ENCODE results near the gene PARP4.

GRCh38 chr13:24541127-24541475 lies 28.5 kb upstream of the PARP4 start:
- no peak for TF ChIP-seq EP300 (IDR thresholded peaks at IDR 0.05; ENCODE audit: borderline replicate concordance)
- no peak for TF ChIP-seq USF1 (IDR thresholded peaks at IDR 0.05)
- TF ChIP-seq RAD21 (IDR thresholded peaks at IDR 0.05; ENCODE audit: low read depth): no peak
- TF ChIP-seq, protein P1, sequence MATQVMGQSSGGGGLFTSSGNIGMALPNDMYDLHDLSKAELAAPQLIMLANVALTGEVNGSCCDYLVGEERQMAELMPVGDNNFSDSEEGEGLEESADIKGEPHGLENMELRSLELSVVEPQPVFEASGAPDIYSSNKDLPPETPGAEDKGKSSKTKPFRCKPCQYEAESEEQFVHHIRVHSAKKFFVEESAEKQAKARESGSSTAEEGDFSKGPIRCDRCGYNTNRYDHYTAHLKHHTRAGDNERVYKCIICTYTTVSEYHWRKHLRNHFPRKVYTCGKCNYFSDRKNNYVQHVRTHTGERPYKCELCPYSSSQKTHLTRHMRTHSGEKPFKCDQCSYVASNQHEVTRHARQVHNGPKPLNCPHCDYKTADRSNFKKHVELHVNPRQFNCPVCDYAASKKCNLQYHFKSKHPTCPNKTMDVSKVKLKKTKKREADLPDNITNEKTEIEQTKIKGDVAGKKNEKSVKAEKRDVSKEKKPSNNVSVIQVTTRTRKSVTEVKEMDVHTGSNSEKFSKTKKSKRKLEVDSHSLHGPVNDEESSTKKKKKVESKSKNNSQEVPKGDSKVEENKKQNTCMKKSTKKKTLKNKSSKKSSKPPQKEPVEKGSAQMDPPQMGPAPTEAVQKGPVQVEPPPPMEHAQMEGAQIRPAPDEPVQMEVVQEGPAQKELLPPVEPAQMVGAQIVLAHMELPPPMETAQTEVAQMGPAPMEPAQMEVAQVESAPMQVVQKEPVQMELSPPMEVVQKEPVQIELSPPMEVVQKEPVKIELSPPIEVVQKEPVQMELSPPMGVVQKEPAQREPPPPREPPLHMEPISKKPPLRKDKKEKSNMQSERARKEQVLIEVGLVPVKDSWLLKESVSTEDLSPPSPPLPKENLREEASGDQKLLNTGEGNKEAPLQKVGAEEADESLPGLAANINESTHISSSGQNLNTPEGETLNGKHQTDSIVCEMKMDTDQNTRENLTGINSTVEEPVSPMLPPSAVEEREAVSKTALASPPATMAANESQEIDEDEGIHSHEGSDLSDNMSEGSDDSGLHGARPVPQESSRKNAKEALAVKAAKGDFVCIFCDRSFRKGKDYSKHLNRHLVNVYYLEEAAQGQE (IDR thresholded peaks at IDR 0.05; ENCODE audit: low read depth): no peak
- no peak for TF ChIP-seq YY1 (IDR thresholded peaks at IDR 0.05; ENCODE audit: low read depth)
- no peak for TF ChIP-seq EGR1 (IDR thresholded peaks at IDR 0.05)
- no peak for TF ChIP-seq CEBPB (IDR thresholded peaks at IDR 0.05)
- no peak for TF ChIP-seq MAX (IDR thresholded peaks at IDR 0.05)
- TF ChIP-seq TEAD4 (IDR thresholded peaks at IDR 0.05): no peak
- TF ChIP-seq FOXM1 (IDR thresholded peaks at IDR 0.05; ENCODE audit: borderline replicate concordance, low read depth): no peak
- no peak for TF ChIP-seq CREB1 (IDR thresholded peaks at IDR 0.05; ENCODE audit: low read depth)
- no peak for TF ChIP-seq TAF1 (IDR thresholded peaks at IDR 0.05; ENCODE audit: low read depth)
- no peak for TF ChIP-seq ZBTB7A (IDR thresholded peaks at IDR 0.05; ENCODE audit: low read depth)

Data from Ishikawa (cell line).